ENCODE measurements around the gene PDE8B.
"Not testable (repeated sequence)": the region's sequence is repeated elsewhere in the genome, so short reads cannot be mapped to it uniquely, and the experiment has no call there.

Gene PDE8B

GRCh38 chr5:77358255-77359205, 148.1 kb downstream of the PDE8B start:
- no peak for DNase-seq

- no peak for DNase-seq
Measured at GRCh38 chr5:77359231-77359630, 148.8 kb downstream of the PDE8B start.

- no peak for DNase-seq
Measured at GRCh38 chr5:77360381-77360780, 149.9 kb downstream of the PDE8B start.

GRCh38 chr5:77360973-77361372, 150.5 kb downstream of the PDE8B start:
- no peak for DNase-seq

GRCh38 chr5:77366717-77367500, 156.4 kb downstream of the PDE8B start:
- DNase-seq: no peak

GRCh38 chr5:77367741-77368140, 157.3 kb downstream of the PDE8B start:
- peak in 1 of 56 donors; percentile 6 for DNase-seq

GRCh38 chr5:77368367-77368766, 157.9 kb downstream of the PDE8B start:
- no peak for DNase-seq

GRCh38 chr5:77369566-77369965, 159.1 kb downstream of the PDE8B start:
- DNase-seq: no peak

GRCh38 chr5:77374686-77375085, 164.2 kb downstream of the PDE8B start:
- DNase-seq: no peak

- DNase-seq: no peak
Measured at GRCh38 chr5:77376609-77377300, 166.3 kb downstream of the PDE8B start.

- DNase-seq: no peak
Measured at GRCh38 chr5:77379558-77380061, 169.1 kb downstream of the PDE8B start.

GRCh38 chr5:77380636-77381035, 170.2 kb downstream of the PDE8B start:
- no peak for DNase-seq

- not testable (repeated sequence) for DNase-seq
Measured at GRCh38 chr5:77383336-77383735, 172.9 kb downstream of the PDE8B start.

GRCh38 chr5:77386340-77386739, 175.9 kb downstream of the PDE8B start:
- not testable (repeated sequence) for DNase-seq

- no peak for DNase-seq
Measured at GRCh38 chr5:77389746-77390145, 179.3 kb downstream of the PDE8B start.

GRCh38 chr5:77390221-77390620, 179.7 kb downstream of the PDE8B start:
- DNase-seq: no peak

- DNase-seq: no peak
Measured at GRCh38 chr5:77390795-77391194, 180.3 kb downstream of the PDE8B start.

- no peak for DNase-seq
Measured at GRCh38 chr5:77391240-77391765, 180.8 kb downstream of the PDE8B start.

GRCh38 chr5:77394064-77394715, 183.7 kb downstream of the PDE8B start:
- no peak for DNase-seq

- DNase-seq: no peak
Measured at GRCh38 chr5:77396017-77396416, 185.5 kb downstream of the PDE8B start.

All from amygdala (tissue), 56 donors.